Neural progenitor cell (in vitro differentiated cells): ENCODE results near the gene NFRKB. TPM values are rescaled to one million over a fixed set of nuclear protein-coding genes. Genes with fewer than 3 reads are reported as not detected.

Experiments used
- DNase-seq: peaks from one replicate; pipeline ENCODE4 v3.0.0-alpha.2; 2016; ENCODE audit warnings: low spot score
- H2AFZ ChIP-seq: fragments of 200-600 bp; sonication (generic); replicated peaks from 2 replicates; pipeline ENCODE4 v1.6.1; 2016; ENCODE audit warnings: antibody characterized with exemption
- H3F3A ChIP-seq: fragments of 200-600 bp; sonication (generic); 2 replicates; pipeline ENCODE4 v1.6.1; 2016; ENCODE audit warnings: antibody characterized with exemption, low read depth
- H3K27ac ChIP-seq: fragments of 200-600 bp; sonication (generic); 2 replicates; pipeline ENCODE4 v1.5.1; 2016; ENCODE audit warnings: mild to moderate bottlenecking
- H3K27me3 ChIP-seq: fragments of 200-600 bp; sonication (generic); 2 replicates; pipeline ENCODE4 v1.6.1; 2016; ENCODE audit warnings: mild to moderate bottlenecking, moderate library complexity
- H3K36me3 ChIP-seq: fragments of 200-600 bp; sonication (generic); 2 replicates; pipeline ENCODE4 v1.5.1; 2016
- H3K4me1 ChIP-seq: fragments of 200-600 bp; sonication (generic); 2 replicates; pipeline ENCODE4 v1.6.1; 2016; ENCODE audit warnings: mixed run types
- H3K4me2 ChIP-seq: fragments of 200-600 bp; sonication (generic); 2 replicates; pipeline ENCODE4 v1.6.1; 2016
- H3K4me3 ChIP-seq: fragments of 200-600 bp; sonication (generic); 2 replicates; pipeline ENCODE4 v1.5.1; 2016
- H3K79me2 ChIP-seq: fragments of 200-600 bp; sonication (generic); 2 replicates; pipeline ENCODE4 v1.6.1; 2016; ENCODE audit warnings: low read depth
- H3K9ac ChIP-seq: fragments of 200-600 bp; sonication (generic); 2 replicates; pipeline ENCODE4 v1.6.1; 2016
- H3K9me3 ChIP-seq: fragments of 200-600 bp; sonication (generic); 2 replicates; pipeline ENCODE4 v1.5.1; 2016; ENCODE audit warnings: low read depth
- H4K20me1 ChIP-seq: fragments of 200-600 bp; sonication (generic); 2 replicates; pipeline ENCODE4 v1.6.1; 2016; ENCODE audit warnings: low read depth
- H3K27ac Mint-ChIP-seq: 3 replicates; pipeline ENCODE4 v1.8.0; 2021; ENCODE audit warnings: mixed read lengths
- H3K27me3 Mint-ChIP-seq: 2 replicates; pipeline ENCODE4 v1.8.0; 2022; ENCODE audit warnings: low read depth, mild to moderate bottlenecking, inconsistent platforms, moderate library complexity, mixed read lengths; ENCODE audit not compliant: insufficient read depth
- H3K36me3 Mint-ChIP-seq: 3 replicates; pipeline ENCODE4 v1.8.0; 2021; ENCODE audit warnings: mixed read lengths
- H3K4me1 Mint-ChIP-seq: 3 replicates; pipeline ENCODE4 v1.8.0; 2021; ENCODE audit warnings: mixed read lengths
- H3K4me3 Mint-ChIP-seq: 3 replicates; pipeline ENCODE4 v1.8.0; 2021; ENCODE audit warnings: mild to moderate bottlenecking, moderate library complexity, mixed read lengths
- H3K9me3 Mint-ChIP-seq: 3 replicates; pipeline ENCODE4 v1.8.0; 2020; ENCODE audit warnings: mixed read lengths
- EZH2 ChIP-seq: fragments of 200-600 bp; sonication (generic); IDR thresholded peaks from 2 replicates; pipeline ENCODE4 v1.6.1; 2017; ENCODE audit warnings: antibody characterized with exemption, mild to moderate bottlenecking, moderate library complexity
- EZH2phosphoT487 ChIP-seq: fragments of 200-600 bp; sonication (generic); IDR thresholded peaks from 2 replicates; pipeline ENCODE4 v1.6.1; 2017; ENCODE audit warnings: antibody characterized with exemption
- total RNA-seq: library from RNA; depleted of rRNA; stranded (reverse); fragments of >200 nt; gene quantifications from 2 replicates; pipeline ENCODE4 v1.2.3, GENCODE V29; 2015; ENCODE audit warnings: low replicate concordance
- TF ChIP-seq, protein P1 (sequence below): fragments of 200-600 bp; sonication (generic); IDR thresholded peaks from 2 replicates; pipeline ENCODE4 v1.5.1; 2017; ENCODE audit warnings: antibody characterized with exemption, mild to moderate bottlenecking

Gene NFRKB
- total RNA-seq, 1 donor from 2014 or later = 33.5 TPM

DNA sequence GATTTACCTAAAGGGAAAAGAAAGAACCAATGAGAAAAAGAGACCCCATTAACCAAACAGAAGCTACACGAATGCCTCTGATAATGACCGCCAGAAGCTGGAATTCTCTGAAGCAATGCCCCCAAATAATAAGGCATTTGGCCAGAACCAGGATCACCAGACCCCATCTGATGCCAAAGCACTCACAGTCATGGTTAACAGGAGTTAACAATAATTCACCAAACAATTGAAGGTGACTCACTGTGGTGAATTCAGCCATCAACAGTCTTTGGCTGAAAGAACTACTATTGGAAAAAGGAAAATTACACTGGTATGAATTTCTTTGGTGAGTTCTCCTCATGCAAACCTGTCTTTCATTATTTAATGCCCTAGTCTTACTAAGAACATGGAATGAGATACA is 21.9 kb upstream of the NFRKB start:
- Histone ChIP-seq H3K4me3 (no peak overlapping the region), H3K27ac (no peak overlapping the region), H3K4me2 (no peak overlapping the region), H3F3A (no peaks in the 10 kb centered on the region), H3K27me3 (no peaks in the 10 kb centered on the region), H3K79me2 (no peaks in the 10 kb centered on the region), H3K9ac (no peak overlapping the region), H3K9me3 (no peaks in the 10 kb centered on the region), H4K20me1 (no peaks in the 10 kb centered on the region), H3K36me3 (no peaks in the 10 kb centered on the region), H3K4me1 (no peaks in the 10 kb centered on the region), H2AFZ (no peak overlapping the region)
- no peak overlapping the region for H3K27ac Mint-ChIP-seq
- peaks cover 4% of the 10 kb centered on the region for H3K36me3 Mint-ChIP-seq
- no peak for DNase-seq
- no peaks in the 10 kb centered on the region for H3K9me3 Mint-ChIP-seq
- no peaks in the 10 kb centered on the region for H3K4me1 Mint-ChIP-seq
- H3K27me3 Mint-ChIP-seq = no peaks in the 10 kb centered on the region
- H3K4me3 Mint-ChIP-seq = no peak overlapping the region
- TF ChIP-seq, protein P1, sequence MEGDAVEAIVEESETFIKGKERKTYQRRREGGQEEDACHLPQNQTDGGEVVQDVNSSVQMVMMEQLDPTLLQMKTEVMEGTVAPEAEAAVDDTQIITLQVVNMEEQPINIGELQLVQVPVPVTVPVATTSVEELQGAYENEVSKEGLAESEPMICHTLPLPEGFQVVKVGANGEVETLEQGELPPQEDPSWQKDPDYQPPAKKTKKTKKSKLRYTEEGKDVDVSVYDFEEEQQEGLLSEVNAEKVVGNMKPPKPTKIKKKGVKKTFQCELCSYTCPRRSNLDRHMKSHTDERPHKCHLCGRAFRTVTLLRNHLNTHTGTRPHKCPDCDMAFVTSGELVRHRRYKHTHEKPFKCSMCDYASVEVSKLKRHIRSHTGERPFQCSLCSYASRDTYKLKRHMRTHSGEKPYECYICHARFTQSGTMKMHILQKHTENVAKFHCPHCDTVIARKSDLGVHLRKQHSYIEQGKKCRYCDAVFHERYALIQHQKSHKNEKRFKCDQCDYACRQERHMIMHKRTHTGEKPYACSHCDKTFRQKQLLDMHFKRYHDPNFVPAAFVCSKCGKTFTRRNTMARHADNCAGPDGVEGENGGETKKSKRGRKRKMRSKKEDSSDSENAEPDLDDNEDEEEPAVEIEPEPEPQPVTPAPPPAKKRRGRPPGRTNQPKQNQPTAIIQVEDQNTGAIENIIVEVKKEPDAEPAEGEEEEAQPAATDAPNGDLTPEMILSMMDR = no peak
- no peak for TF ChIP-seq EZH2phosphoT487
- TF ChIP-seq EZH2 = no peak

- H3K4me1 ChIP-seq = peaks cover 7% of the 10 kb centered on the region
- H3K9me3 ChIP-seq = no peaks in the 10 kb centered on the region
- TF ChIP-seq, protein P1 = no peak
- no peak for TF ChIP-seq EZH2phosphoT487
- no peak for TF ChIP-seq EZH2
- no peaks in the 10 kb centered on the region for H3F3A ChIP-seq
- H3K27ac Mint-ChIP-seq = no peak overlapping the region
- DNase-seq = no peak
- H3K4me3 ChIP-seq = no peak overlapping the region
- no peak overlapping the region for H3K4me2 ChIP-seq
- peaks cover 15% of the 10 kb centered on the region for H3K36me3 Mint-ChIP-seq
- no peaks in the 10 kb centered on the region for H3K9me3 Mint-ChIP-seq
- no peak overlapping the region for H3K27ac ChIP-seq
- H3K4me3 Mint-ChIP-seq = no peak overlapping the region
- no peak overlapping the region for H2AFZ ChIP-seq
- no peaks in the 10 kb centered on the region for H3K27me3 Mint-ChIP-seq
- H4K20me1 ChIP-seq = no peaks in the 10 kb centered on the region
- H3K9ac ChIP-seq = no peak overlapping the region
- no peaks in the 10 kb centered on the region for H3K36me3 ChIP-seq
- H3K27me3 ChIP-seq = no peaks in the 10 kb centered on the region
- no peaks in the 10 kb centered on the region for H3K4me1 Mint-ChIP-seq
- no peaks in the 10 kb centered on the region for H3K79me2 ChIP-seq
Measured at GRCh38 chr11:129911298-129911697, 15.9 kb upstream of the NFRKB start.

DNA sequence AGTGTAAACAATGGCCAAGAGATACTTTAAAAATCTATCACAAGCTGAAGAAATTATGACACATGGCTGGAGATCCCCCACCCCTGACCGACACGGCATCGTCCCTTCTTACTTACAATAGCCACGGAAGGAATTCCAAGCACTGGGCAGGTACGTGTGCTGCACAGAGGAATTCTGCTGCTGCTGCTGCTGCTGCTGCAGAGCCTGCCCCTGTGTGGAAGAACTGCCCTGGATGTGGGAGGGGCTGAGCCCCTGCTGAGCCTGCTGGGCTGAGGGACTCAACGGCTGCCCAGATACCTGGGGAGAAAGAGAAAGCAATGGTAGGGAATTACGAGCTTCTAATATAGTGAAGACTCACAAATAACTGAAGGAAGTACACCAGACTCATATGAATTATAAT is 15.0 kb upstream of the NFRKB start:
- Histone ChIP-seq H3K4me1 (peaks cover 7% of the 10 kb centered on the region), H3K4me3 (no peak overlapping the region), H3K79me2 (no peaks in the 10 kb centered on the region), H3K36me3 (no peaks in the 10 kb centered on the region), H3K9me3 (no peaks in the 10 kb centered on the region), H4K20me1 (no peaks in the 10 kb centered on the region), H2AFZ (no peak overlapping the region), H3K9ac (no peak overlapping the region), H3F3A (no peaks in the 10 kb centered on the region), H3K4me2 (peak overlapping the region; percentile 3), H3K27me3 (no peaks in the 10 kb centered on the region), H3K27ac (no peak overlapping the region)
- Mint-ChIP-seq H3K27me3 (no peaks in the 10 kb centered on the region), H3K4me1 (no peaks in the 10 kb centered on the region), H3K36me3 (peaks cover 17% of the 10 kb centered on the region), H3K4me3 (no peak overlapping the region), H3K9me3 (no peaks in the 10 kb centered on the region), H3K27ac (no peak overlapping the region)
- TF ChIP-seq, protein P1 = no peak
- TF ChIP-seq EZH2 (no peak), EZH2phosphoT487 (no peak)
- peak; percentile 58 for DNase-seq
